ENCODE data around the gene ATG2B. TPM values are rescaled to one million over a fixed set of nuclear protein-coding genes. Genes with fewer than 3 reads are reported as not detected.

Gene ATG2B
- total and polyA plus RNA-seq, 10 of the 15 experiments (the other 5 are each of a cell fraction or from before 2014, with no cell fraction given): 0.84 to 15.4 (median 9.9) TPM

DNA sequence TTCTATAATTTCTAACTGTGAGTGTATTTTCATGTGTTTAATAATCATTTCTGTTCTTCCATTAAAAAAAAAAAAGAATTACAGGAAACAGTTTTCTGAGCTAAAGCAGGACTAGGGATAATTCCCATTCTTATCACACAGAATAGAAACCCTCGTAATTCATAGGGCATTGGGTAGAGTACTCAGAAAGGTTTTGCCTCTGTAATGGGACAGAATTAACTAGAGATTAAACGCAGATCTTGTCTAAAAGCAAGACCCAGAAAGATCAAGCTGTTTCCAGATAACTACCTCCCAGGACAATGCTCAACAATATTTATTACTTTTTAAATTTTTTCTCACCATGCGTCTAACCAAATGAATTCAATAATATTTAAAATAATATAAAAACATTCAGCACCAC is 10.4 kb upstream of the ATG2B start:
- Histone ChIP-seq H3K4me3 (no peak overlapping the region), H3K4me1 (ENCODE audit: control insufficient read depth, insufficient read depth, low read length) (no peaks in the 10 kb centered on the region), H3K27me3 (replicated peaks in 1 of 2; ENCODE audit: control insufficient read depth in 2 of 2, insufficient read depth in 2 of 2, low read length in 1 of 2) (no peaks in the 10 kb centered on the region), H3K36me3 (ENCODE audit: control insufficient read depth in 2 of 2, insufficient read depth in 2 of 2, low read length in 1 of 2) (0 out of 4 replicates have a peak, but pooled peaks cover 0 to 2% of the 10 kb centered on the region in 2 experiments), H3K4me2 (ENCODE audit: control insufficient read depth, insufficient read depth) (no peak overlapping the region), H4K20me1 (ENCODE audit: control insufficient read depth, insufficient read depth) (no peaks in the 10 kb centered on the region; the same call in 1 of the 2 replicates), H3K9ac (ENCODE audit: control insufficient read depth, insufficient read depth, low read length) (no peak overlapping the region), H3K79me2 (ENCODE audit: control insufficient read depth, insufficient read depth, low read length) (peaks cover 5% of the 10 kb centered on the region), H3K9me3 (replicated peaks; ENCODE audit: control insufficient read depth, insufficient read depth, low read length) (no peaks in the 10 kb centered on the region; the same call in 2 of the 3 replicates), H3K27ac (ENCODE audit: control insufficient read depth, insufficient read depth) (no peak overlapping the region), H2AFZ (ENCODE audit: control insufficient read depth, low read depth, low read length) (no peak overlapping the region)
- FAIRE-seq: no peak
- SMC1A ChIA-PET (ENCODE audit: uncharacterized antibody, unreplicated experiment): interaction anchor here (1.3 kb wide), 1 partner anchor 10 kb away, joined by 3 read pairs; no protein-coding TSS in a partner anchor
- in situ Hi-C loops (cut with MboI) (no loop called here), intact Hi-C loops (cut with micrococcal nuclease; ENCODE audit: unreplicated experiment) (no loop called here)
- BruUV-seq (replicated peaks): no TSS peak
- WGBS (ENCODE audit: insufficient coverage, insufficient replicate concordance, low lambda C conversion rate, missing lambda C conversion rate): 100% methylated on average over 3 of the region's 3 CpGs
- POLR2A ChIA-PET: no interaction called here
- CTCF ChIA-PET: interaction anchor here (0.7 kb wide), 1 partner anchor 10 kb away, joined by 5 read pairs; no protein-coding TSS in a partner anchor
- DNase-seq (ENCODE audit: low read depth, low spot score): no peak
- ATAC-seq: no peak
- RAD21 ChIA-PET (ENCODE audit: unreplicated experiment): no interaction called here
- TF ChIP-seq HCFC1 (IDR thresholded peaks at IDR 0.05; ENCODE audit: low read length): no peak
- TF ChIP-seq, protein P1, sequence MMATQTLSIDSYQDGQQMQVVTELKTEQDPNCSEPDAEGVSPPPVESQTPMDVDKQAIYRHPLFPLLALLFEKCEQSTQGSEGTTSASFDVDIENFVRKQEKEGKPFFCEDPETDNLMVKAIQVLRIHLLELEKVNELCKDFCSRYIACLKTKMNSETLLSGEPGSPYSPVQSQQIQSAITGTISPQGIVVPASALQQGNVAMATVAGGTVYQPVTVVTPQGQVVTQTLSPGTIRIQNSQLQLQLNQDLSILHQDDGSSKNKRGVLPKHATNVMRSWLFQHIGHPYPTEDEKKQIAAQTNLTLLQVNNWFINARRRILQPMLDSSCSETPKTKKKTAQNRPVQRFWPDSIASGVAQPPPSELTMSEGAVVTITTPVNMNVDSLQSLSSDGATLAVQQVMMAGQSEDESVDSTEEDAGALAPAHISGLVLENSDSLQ (IDR thresholded peaks at IDR 0.05): no peak
- no peak for TF ChIP-seq EED (IDR thresholded peaks at IDR 0.05; ENCODE audit: low read depth)
- TF ChIP-seq IKZF2 (IDR thresholded peaks at IDR 0.05): no peak
- no peak for TF ChIP-seq CREB1 (IDR thresholded peaks at IDR 0.05; ENCODE audit: low read depth)
- TF ChIP-seq BACH1 (IDR thresholded peaks at IDR 0.05; ENCODE audit: borderline replicate concordance): no peak
- TF ChIP-seq BHLHE40 (IDR thresholded peaks at IDR 0.05; ENCODE audit: borderline replicate concordance in 1 of 2, low read depth in 2 of 2, low read length in 1 of 2): no peak
- no peak for TF ChIP-seq SUZ12 (IDR thresholded peaks at IDR 0.05; ENCODE audit: unreplicated experiment)
- no peak for TF ChIP-seq MTA2 (IDR thresholded peaks at IDR 0.05; ENCODE audit: low read depth)
- no peak for TF ChIP-seq SMAD5 (IDR thresholded peaks at IDR 0.05; ENCODE audit: low read depth)
- no peak for TF ChIP-seq RB1 (IDR thresholded peaks at IDR 0.05; ENCODE audit: borderline replicate concordance)
- no peak for TF ChIP-seq GABPA (IDR thresholded peaks at IDR 0.05; ENCODE audit: low read depth)
- TF ChIP-seq, protein P2, sequence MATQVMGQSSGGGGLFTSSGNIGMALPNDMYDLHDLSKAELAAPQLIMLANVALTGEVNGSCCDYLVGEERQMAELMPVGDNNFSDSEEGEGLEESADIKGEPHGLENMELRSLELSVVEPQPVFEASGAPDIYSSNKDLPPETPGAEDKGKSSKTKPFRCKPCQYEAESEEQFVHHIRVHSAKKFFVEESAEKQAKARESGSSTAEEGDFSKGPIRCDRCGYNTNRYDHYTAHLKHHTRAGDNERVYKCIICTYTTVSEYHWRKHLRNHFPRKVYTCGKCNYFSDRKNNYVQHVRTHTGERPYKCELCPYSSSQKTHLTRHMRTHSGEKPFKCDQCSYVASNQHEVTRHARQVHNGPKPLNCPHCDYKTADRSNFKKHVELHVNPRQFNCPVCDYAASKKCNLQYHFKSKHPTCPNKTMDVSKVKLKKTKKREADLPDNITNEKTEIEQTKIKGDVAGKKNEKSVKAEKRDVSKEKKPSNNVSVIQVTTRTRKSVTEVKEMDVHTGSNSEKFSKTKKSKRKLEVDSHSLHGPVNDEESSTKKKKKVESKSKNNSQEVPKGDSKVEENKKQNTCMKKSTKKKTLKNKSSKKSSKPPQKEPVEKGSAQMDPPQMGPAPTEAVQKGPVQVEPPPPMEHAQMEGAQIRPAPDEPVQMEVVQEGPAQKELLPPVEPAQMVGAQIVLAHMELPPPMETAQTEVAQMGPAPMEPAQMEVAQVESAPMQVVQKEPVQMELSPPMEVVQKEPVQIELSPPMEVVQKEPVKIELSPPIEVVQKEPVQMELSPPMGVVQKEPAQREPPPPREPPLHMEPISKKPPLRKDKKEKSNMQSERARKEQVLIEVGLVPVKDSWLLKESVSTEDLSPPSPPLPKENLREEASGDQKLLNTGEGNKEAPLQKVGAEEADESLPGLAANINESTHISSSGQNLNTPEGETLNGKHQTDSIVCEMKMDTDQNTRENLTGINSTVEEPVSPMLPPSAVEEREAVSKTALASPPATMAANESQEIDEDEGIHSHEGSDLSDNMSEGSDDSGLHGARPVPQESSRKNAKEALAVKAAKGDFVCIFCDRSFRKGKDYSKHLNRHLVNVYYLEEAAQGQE (IDR thresholded peaks at IDR 0.05; ENCODE audit: low read depth, low read length): no peak
- TF ChIP-seq, protein P3, sequence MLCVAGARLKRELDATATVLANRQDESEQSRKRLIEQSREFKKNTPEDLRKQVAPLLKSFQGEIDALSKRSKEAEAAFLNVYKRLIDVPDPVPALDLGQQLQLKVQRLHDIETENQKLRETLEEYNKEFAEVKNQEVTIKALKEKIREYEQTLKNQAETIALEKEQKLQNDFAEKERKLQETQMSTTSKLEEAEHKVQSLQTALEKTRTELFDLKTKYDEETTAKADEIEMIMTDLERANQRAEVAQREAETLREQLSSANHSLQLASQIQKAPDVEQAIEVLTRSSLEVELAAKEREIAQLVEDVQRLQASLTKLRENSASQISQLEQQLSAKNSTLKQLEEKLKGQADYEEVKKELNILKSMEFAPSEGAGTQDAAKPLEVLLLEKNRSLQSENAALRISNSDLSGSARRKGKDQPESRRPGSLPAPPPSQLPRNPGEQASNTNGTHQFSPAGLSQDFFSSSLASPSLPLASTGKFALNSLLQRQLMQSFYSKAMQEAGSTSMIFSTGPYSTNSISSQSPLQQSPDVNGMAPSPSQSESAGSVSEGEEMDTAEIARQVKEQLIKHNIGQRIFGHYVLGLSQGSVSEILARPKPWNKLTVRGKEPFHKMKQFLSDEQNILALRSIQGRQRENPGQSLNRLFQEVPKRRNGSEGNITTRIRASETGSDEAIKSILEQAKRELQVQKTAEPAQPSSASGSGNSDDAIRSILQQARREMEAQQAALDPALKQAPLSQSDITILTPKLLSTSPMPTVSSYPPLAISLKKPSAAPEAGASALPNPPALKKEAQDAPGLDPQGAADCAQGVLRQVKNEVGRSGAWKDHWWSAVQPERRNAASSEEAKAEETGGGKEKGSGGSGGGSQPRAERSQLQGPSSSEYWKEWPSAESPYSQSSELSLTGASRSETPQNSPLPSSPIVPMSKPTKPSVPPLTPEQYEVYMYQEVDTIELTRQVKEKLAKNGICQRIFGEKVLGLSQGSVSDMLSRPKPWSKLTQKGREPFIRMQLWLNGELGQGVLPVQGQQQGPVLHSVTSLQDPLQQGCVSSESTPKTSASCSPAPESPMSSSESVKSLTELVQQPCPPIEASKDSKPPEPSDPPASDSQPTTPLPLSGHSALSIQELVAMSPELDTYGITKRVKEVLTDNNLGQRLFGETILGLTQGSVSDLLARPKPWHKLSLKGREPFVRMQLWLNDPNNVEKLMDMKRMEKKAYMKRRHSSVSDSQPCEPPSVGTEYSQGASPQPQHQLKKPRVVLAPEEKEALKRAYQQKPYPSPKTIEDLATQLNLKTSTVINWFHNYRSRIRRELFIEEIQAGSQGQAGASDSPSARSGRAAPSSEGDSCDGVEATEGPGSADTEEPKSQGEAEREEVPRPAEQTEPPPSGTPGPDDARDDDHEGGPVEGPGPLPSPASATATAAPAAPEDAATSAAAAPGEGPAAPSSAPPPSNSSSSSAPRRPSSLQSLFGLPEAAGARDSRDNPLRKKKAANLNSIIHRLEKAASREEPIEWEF (IDR thresholded peaks at IDR 0.05; ENCODE audit: insufficient replicate concordance, low read depth, low read length): no peak
